Measurements from ENCODE around the gene PTPN14.
A peak's percentile ranks its signal among the peaks of the same experiment; 100 is the strongest.

The PTPN14 gene

DNA sequence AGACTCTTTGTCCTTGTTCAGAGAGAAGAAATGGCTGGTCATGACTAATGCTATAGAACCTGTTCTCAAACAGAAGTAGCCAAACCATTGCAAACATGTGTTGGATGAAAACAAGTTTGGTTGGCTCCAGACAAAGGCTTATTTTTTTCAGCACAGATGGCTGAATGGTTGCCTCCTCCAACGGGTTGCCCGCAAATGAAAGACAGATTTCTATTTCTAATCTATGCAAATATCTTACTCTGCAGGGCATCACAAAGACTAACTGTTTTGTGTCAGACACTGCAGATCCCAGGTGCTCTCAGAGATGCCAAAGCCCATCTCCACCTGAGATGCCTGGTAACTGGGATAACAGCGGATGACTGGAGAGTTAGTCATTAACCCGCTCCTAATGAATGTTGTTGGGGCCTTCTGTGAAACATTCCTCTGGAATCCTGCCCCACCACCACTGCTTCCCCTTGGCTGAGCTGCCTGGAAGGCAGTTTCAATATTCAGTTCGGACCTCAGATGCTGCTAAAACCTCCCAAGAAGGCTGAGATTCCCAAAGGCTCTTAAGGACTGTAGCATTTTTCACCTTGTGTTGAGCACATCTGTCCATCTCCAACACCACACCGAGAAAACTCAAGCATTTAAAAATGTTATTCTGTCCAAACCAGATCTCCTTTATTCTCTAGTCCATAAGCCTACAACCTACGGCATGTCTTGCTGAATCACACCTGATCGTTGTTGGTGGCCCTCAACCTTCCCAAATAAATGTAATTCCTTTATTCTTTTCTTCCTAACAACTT is 104.4 kb downstream of the PTPN14 start:
- Histone ChIP-seq H3K4me3 (ENCODE audit: low read depth, low read length) (no peak overlapping the region), H3K36me3 (ENCODE audit: control insufficient read depth in 2 of 2, insufficient read depth in 1 of 2, low read length in 2 of 2) (peaks cover 0 to 2% of the 10 kb centered on the region in 2 experiments; a peak in 1 of 3 replicates), H3K4me1 (ENCODE audit: control insufficient read depth, insufficient read depth, low read length) (peaks cover 28% of the 10 kb centered on the region), H3K27ac (ENCODE audit: extremely low read depth, low read depth, low read length) (peak overlapping the region; percentile 54; the same call in 1 of the 2 replicates), H3K9me3 (ENCODE audit: control insufficient read depth, insufficient read depth, low read depth, low read length) (no peaks in the 10 kb centered on the region)
- TF ChIP-seq ZBTB48 (tag by site-specific recombination; IDR thresholded peaks at IDR 0.05) (no peak), ZNF600 (tag by site-specific recombination; IDR thresholded peaks at IDR 0.05) (peak; percentile 47; the same call in 1 of the 2 replicates), ZFP37 (tag by site-specific recombination; IDR thresholded peaks at IDR 0.05) (no peak), IKZF3 (tag by site-specific recombination; IDR thresholded peaks at IDR 0.05) (peak; percentile 39; the same call in 1 of the 2 replicates), ZBTB17 (tag by site-specific recombination; IDR thresholded peaks at IDR 0.05) (peak; percentile 47; the same call in 1 of the 2 replicates)
- TF ChIP-seq, protein P1, sequence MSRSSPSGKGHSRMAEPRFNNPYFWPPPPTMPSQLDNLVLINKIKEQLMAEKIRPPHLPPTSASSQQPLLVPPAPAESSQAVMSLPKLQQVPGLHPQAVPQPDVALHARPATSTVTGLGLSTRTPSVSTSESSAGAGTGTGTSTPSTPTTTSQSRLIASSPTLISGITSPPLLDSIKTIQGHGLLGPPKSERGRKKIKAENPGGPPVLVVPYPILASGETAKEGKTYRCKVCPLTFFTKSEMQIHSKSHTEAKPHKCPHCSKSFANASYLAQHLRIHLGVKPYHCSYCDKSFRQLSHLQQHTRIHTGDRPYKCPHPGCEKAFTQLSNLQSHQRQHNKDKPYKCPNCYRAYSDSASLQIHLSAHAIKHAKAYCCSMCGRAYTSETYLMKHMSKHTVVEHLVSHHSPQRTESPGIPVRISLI (tag by site-specific recombination; IDR thresholded peaks at IDR 0.05): 0 out of 2 replicates have a peak, but pooled peaks have one; percentile 18
- TF ChIP-seq, protein P2, sequence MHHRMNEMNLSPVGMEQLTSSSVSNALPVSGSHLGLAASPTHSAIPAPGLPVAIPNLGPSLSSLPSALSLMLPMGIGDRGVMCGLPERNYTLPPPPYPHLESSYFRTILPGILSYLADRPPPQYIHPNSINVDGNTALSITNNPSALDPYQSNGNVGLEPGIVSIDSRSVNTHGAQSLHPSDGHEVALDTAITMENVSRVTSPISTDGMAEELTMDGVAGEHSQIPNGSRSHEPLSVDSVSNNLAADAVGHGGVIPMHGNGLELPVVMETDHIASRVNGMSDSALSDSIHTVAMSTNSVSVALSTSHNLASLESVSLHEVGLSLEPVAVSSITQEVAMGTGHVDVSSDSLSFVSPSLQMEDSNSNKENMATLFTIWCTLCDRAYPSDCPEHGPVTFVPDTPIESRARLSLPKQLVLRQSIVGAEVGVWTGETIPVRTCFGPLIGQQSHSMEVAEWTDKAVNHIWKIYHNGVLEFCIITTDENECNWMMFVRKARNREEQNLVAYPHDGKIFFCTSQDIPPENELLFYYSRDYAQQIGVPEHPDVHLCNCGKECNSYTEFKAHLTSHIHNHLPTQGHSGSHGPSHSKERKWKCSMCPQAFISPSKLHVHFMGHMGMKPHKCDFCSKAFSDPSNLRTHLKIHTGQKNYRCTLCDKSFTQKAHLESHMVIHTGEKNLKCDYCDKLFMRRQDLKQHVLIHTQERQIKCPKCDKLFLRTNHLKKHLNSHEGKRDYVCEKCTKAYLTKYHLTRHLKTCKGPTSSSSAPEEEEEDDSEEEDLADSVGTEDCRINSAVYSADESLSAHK (tag by site-specific recombination; IDR thresholded peaks at IDR 0.05): peak; percentile 70
- TF ChIP-seq, protein P3, sequence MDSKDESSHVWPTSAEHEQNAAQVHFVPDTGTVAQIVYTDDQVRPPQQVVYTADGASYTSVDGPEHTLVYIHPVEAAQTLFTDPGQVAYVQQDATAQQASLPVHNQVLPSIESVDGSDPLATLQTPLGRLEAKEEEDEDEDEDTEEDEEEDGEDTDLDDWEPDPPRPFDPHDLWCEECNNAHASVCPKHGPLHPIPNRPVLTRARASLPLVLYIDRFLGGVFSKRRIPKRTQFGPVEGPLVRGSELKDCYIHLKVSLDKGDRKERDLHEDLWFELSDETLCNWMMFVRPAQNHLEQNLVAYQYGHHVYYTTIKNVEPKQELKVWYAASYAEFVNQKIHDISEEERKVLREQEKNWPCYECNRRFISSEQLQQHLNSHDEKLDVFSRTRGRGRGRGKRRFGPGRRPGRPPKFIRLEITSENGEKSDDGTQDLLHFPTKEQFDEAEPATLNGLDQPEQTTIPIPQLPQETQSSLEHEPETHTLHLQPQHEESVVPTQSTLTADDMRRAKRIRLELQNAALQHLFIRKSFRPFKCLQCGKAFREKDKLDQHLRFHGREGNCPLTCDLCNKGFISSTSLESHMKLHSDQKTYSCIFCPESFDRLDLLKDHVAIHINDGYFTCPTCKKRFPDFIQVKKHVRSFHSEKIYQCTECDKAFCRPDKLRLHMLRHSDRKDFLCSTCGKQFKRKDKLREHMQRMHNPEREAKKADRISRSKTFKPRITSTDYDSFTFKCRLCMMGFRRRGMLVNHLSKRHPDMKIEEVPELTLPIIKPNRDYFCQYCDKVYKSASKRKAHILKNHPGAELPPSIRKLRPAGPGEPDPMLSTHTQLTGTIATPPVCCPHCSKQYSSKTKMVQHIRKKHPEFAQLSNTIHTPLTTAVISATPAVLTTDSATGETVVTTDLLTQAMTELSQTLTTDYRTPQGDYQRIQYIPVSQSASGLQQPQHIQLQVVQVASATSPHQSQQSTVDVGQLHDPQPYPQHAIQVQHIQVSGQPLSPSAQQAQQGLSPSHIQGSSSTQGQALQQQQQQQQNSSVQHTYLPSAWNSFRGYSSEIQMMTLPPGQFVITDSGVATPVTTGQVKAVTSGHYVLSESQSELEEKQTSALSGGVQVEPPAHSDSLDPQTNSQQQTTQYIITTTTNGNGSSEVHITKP (tag by site-specific recombination; IDR thresholded peaks at IDR 0.05): peak; percentile 50
- POLR2A ChIA-PET: interaction anchor here (0.6 kb wide), 1 partner anchor 59 kb away, joined by 5 read pairs; no protein-coding TSS in a partner anchor
- CTCF ChIA-PET: interaction anchor here (0.7 kb wide), 1 partner anchor 107 kb away, joined by 3 read pairs; no protein-coding TSS in a partner anchor

DNA sequence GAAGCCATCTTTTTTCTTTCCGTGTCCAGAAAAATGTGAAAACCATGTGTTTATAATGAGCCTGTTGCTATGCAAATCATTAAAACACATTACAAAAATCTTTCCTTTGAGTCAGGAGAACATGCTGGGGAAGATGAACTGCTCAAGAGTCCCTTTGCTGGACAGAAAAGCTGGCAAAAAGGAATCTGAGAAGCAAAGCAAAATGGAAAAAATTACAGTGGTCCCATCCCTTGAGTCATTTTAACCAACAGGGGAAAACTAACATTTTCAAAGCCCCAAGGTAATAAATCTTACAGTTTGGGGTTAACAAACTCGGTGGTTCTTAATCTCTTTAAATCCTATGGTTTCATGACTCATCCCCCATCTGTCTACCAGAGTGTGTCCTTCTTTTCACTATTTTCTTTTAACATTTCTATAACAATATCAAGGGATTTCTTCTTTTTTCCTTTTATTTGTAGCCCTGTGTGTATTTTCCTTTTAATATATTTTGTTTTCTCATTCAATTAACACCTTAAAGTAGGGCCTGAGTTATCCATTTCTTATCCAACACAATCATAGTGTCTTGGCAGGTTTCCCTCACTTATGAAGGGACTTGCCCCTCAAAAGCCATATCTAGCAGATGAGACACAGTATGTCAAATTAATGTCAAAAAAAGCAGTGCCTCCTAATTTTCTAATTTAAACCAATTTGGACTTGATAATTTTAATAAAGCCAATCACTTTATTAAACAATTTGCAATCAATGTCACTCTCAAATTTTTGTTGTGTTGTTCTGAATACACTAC is 105.4 kb downstream of the PTPN14 start:
- peaks cover 0 to 2% of the 10 kb centered on the region in 2 experiments; a peak in 1 of 3 replicates for H3K36me3 ChIP-seq (ENCODE audit: control insufficient read depth in 2 of 2, insufficient read depth in 1 of 2, low read length in 2 of 2)
- no peak overlapping the region for H3K4me3 ChIP-seq (ENCODE audit: low read depth, low read length)
- CTCF ChIA-PET: interaction anchor here (0.7 kb wide), 1 partner anchor 106 kb away, joined by 3 read pairs; no protein-coding TSS in a partner anchor
- H3K9me3 ChIP-seq (ENCODE audit: control insufficient read depth, insufficient read depth, low read depth, low read length): no peaks in the 10 kb centered on the region
- H3K27ac ChIP-seq (ENCODE audit: extremely low read depth, low read depth, low read length): peak overlapping the region; percentile 8
- POLR2A ChIA-PET: no interaction called here
- H3K4me1 ChIP-seq (ENCODE audit: control insufficient read depth, insufficient read depth, low read length): peaks cover 29% of the 10 kb centered on the region
- TF ChIP-seq OSR2 (tag by site-specific recombination; IDR thresholded peaks at IDR 0.05) (peak; percentile 67; the same call in 1 of the 2 replicates), ZNF701 (tag by site-specific recombination; IDR thresholded peaks at IDR 0.05) (no peak), ZNF157 (tag by site-specific recombination; IDR thresholded peaks at IDR 0.05) (no peak), ZNF2 (tag by site-specific recombination; IDR thresholded peaks at IDR 0.05) (0 out of 2 replicates have a peak, but pooled peaks have one; percentile 30), SP3 (tag by site-specific recombination; IDR thresholded peaks at IDR 0.05) (no peak), GLI2 (tag by site-specific recombination; IDR thresholded peaks at IDR 0.05; ENCODE audit: borderline replicate concordance, low read depth) (no peak), ZFP37 (tag by site-specific recombination; IDR thresholded peaks at IDR 0.05) (0 out of 2 replicates have a peak, but pooled peaks have one; percentile 47), ZXDB (tag by site-specific recombination; IDR thresholded peaks at IDR 0.05) (peak; percentile 45), ZNF433 (tag by site-specific recombination; IDR thresholded peaks at IDR 0.05; ENCODE audit: low read depth) (no peak), ZNF571 (tag by site-specific recombination; IDR thresholded peaks at IDR 0.05) (no peak), SETDB1 (IDR thresholded peaks at IDR 0.05; ENCODE audit: insufficient read length, low read length) (no peak), ZBTB48 (tag by site-specific recombination; IDR thresholded peaks at IDR 0.05) (no peak)
- TF ChIP-seq, protein P4, sequence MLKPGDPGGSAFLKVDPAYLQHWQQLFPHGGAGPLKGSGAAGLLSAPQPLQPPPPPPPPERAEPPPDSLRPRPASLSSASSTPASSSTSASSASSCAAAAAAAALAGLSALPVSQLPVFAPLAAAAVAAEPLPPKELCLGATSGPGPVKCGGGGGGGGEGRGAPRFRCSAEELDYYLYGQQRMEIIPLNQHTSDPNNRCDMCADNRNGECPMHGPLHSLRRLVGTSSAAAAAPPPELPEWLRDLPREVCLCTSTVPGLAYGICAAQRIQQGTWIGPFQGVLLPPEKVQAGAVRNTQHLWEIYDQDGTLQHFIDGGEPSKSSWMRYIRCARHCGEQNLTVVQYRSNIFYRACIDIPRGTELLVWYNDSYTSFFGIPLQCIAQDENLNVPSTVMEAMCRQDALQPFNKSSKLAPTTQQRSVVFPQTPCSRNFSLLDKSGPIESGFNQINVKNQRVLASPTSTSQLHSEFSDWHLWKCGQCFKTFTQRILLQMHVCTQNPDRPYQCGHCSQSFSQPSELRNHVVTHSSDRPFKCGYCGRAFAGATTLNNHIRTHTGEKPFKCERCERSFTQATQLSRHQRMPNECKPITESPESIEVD (tag by site-specific recombination; IDR thresholded peaks at IDR 0.05): peak; percentile 96

All from HEK293 (cell line).